Neural crest cell (in vitro differentiated cells): ENCODE data around the gene PALD1. TPM values are rescaled to one million over a fixed set of nuclear protein-coding genes. Genes with fewer than 3 reads are reported as not detected.

Experiments used
- DNase-seq: peaks from one replicate; pipeline ENCODE4 v3.0.0; 2021; ENCODE audit warnings: low read depth, mixed read lengths, low spot score
- H3K27ac Mint-ChIP-seq: one replicate; pipeline ENCODE4 v1.8.0; 2021; ENCODE audit warnings: mild to moderate bottlenecking, mixed read lengths; ENCODE audit not compliant: unreplicated experiment
- H3K27me3 Mint-ChIP-seq: 2 replicates; pipeline ENCODE4 v1.8.0; 2021; ENCODE audit warnings: low read depth, mild to moderate bottlenecking, mixed read lengths
- H3K36me3 Mint-ChIP-seq: 2 replicates; pipeline ENCODE4 v1.8.0; 2021; ENCODE audit warnings: low read depth, mild to moderate bottlenecking, mixed read lengths
- H3K4me1 Mint-ChIP-seq: 2 replicates; pipeline ENCODE4 v1.8.0; 2021; ENCODE audit warnings: mixed read lengths
- H3K4me3 Mint-ChIP-seq: one replicate; pipeline ENCODE4 v1.8.0; 2021; ENCODE audit warnings: mild to moderate bottlenecking, mixed read lengths
- H3K9me3 Mint-ChIP-seq: 2 replicates; pipeline ENCODE4 v1.8.0; 2021; ENCODE audit warnings: mixed read lengths
- CTCF ChIP-seq: fragments of 200-600 bp; sonication (generic); conservative IDR thresholded peaks from 2 replicates; pipeline ENCODE4 v1.5.0; 2021; ENCODE audit warnings: antibody characterized with exemption, mild to moderate bottlenecking
- total RNA-seq: library from RNA; stranded (reverse); gene quantifications from 2 replicates; pipeline ENCODE4 v1.2.1, GENCODE V29; 2021

PALD1 gene
- total RNA-seq, 1 donor from 2014 or later, result 14.3 TPM

- H3K4me3 Mint-ChIP-seq, result no peak overlapping the region
These were observed 60.9 kb downstream of the PALD1 start for GRCh38 chr10:70539471-70539870.

GRCh38 chr10:70540089-70540788, 61.7 kb downstream of the PALD1 start:
- peak; percentile 29 for DNase-seq
- TF ChIP-seq CTCF, result peak; percentile 64
- Mint-ChIP-seq H3K4me3 (no peak overlapping the region), H3K27me3 (no peaks in the 10 kb centered on the region), H3K27ac (no peak overlapping the region), H3K9me3 (no peaks in the 10 kb centered on the region), H3K36me3 (no peaks in the 10 kb centered on the region), H3K4me1 (peaks cover 16% of the 10 kb centered on the region)

More at GRCh38 chr10:70539471-70539870, 60.9 kb downstream of the PALD1 start:
- TF ChIP-seq CTCF, result no peak
- no peak for DNase-seq
- Mint-ChIP-seq H3K4me1 (peaks cover 16% of the 10 kb centered on the region), H3K36me3 (no peaks in the 10 kb centered on the region), H3K27me3 (no peaks in the 10 kb centered on the region), H3K9me3 (no peaks in the 10 kb centered on the region), H3K27ac (no peak overlapping the region)

GRCh38 chr10:70540789-70541360, 62.3 kb downstream of the PALD1 start:
- TF ChIP-seq CTCF, result no peak
- Mint-ChIP-seq H3K36me3 (no peaks in the 10 kb centered on the region), H3K9me3 (no peaks in the 10 kb centered on the region)

GRCh38 chr10:70541736-70542564, 63.4 kb downstream of the PALD1 start:
- H3K4me3 Mint-ChIP-seq, result no peak overlapping the region
- no peaks in the 10 kb centered on the region for H3K27me3 Mint-ChIP-seq
- no peaks in the 10 kb centered on the region for H3K36me3 Mint-ChIP-seq
- H3K4me1 Mint-ChIP-seq, result peaks cover 10% of the 10 kb centered on the region
- no peak for DNase-seq
- H3K9me3 Mint-ChIP-seq, result no peaks in the 10 kb centered on the region
- no peak for TF ChIP-seq CTCF
- H3K27ac Mint-ChIP-seq, result no peak overlapping the region

More at GRCh38 chr10:70540789-70541360, 62.3 kb downstream of the PALD1 start:
- H3K27me3 Mint-ChIP-seq, result no peaks in the 10 kb centered on the region
- no peak overlapping the region for H3K4me3 Mint-ChIP-seq
- no peak overlapping the region for H3K27ac Mint-ChIP-seq
- H3K4me1 Mint-ChIP-seq, result peaks cover 16% of the 10 kb centered on the region
- DNase-seq, result no peak

GRCh38 chr10:70542565-70542938, 64.0 kb downstream of the PALD1 start:
- no peak overlapping the region for H3K27ac Mint-ChIP-seq
- H3K36me3 Mint-ChIP-seq, result no peaks in the 10 kb centered on the region
- no peaks in the 10 kb centered on the region for H3K27me3 Mint-ChIP-seq
- no peak overlapping the region for H3K4me3 Mint-ChIP-seq
- peaks cover 10% of the 10 kb centered on the region for H3K4me1 Mint-ChIP-seq
- TF ChIP-seq CTCF, result peak; percentile 32
- H3K9me3 Mint-ChIP-seq, result no peaks in the 10 kb centered on the region
- no peak for DNase-seq
